Kidney (tissue), 14 donors: ENCODE results near the gene ANO4. TPM values are rescaled to one million over a fixed set of nuclear protein-coding genes. Genes with fewer than 3 reads are reported as not detected.

Experiments
- DNase-seq, 5 donors: peaks; one replicate each; pipeline ENCODE4 v3.0.0-alpha.2; 2013 to 2020
- FAIRE-seq: peaks from 2 replicates; lab custom pipeline; 2012; peaks lifted over from hg19 to GRCh38; lab: Jason Lieb, UNC
- H3K27ac ChIP-seq, 2 donors: one replicate each; pipeline ENCODE4 v1.7.0; 2013; ENCODE audit warnings: low read depth in 2 of 2, low read length in 2 of 2, inconsistent platforms in 1 of 2
- H3K27me3 ChIP-seq: one replicate; pipeline ENCODE4 v1.7.1; 2013; ENCODE audit warnings: low read length, inconsistent platforms; ENCODE audit not compliant: control insufficient read depth, insufficient read depth
- H3K36me3 ChIP-seq, 3 donors: one replicate each; pipeline versions ENCODE4 v1.7.0 to v1.7.1; 2013; ENCODE audit warnings: low read length in 3 of 3, control low read depth in 1 of 3, inconsistent platforms in 1 of 3; ENCODE audit not compliant: insufficient read depth in 3 of 3, control insufficient read depth in 2 of 3
- H3K4me1 ChIP-seq, 3 donors: one replicate each; pipeline versions ENCODE4 v1.7.0 to v1.7.1; 2013; ENCODE audit warnings: low read length in 3 of 3, inconsistent platforms in 1 of 3, low read depth in 1 of 3; ENCODE audit not compliant: control insufficient read depth in 2 of 3, insufficient read depth in 2 of 3
- H3K4me3 ChIP-seq, 3 donors: one replicate each; pipeline versions ENCODE4 v1.7.0 to v1.8.1; 2013; ENCODE audit warnings: low read length in 3 of 3, control low read depth in 1 of 3, inconsistent platforms in 1 of 3
- H3K9ac ChIP-seq, 3 donors: one replicate each; pipeline versions ENCODE4 v1.7.0 to v1.7.1; 2013; ENCODE audit warnings: low read length in 3 of 3, control low read depth in 1 of 3, inconsistent platforms in 1 of 3
- H3K9me3 ChIP-seq, 3 donors: one replicate each; pipeline versions ENCODE4 v1.7.0 to v1.7.1; 2013; ENCODE audit warnings: low read length in 3 of 3, control low read depth in 1 of 3, inconsistent platforms in 1 of 3; ENCODE audit not compliant: control insufficient read depth in 2 of 3, insufficient read depth in 1 of 3
- intact Hi-C: fragments of 100-400 bp; cut with DNase I; formaldehyde crosslinking; loops from one replicate; pipeline ENCODE4 v1.11.1; 2022
- polyA plus RNA-seq: library from polyadenylated mRNA; stranded (reverse); fragments of 350-450 nt; fragmentation: Illumina TruSeq; extraction: RNeasy Lipid Tissue Mini Kit (QIAGEN cat#74804); gene quantifications from one replicate; pipeline ENCODE4 v1.2.3, GENCODE V29; 2014; ENCODE audit warnings: low read depth, low replicate concordance; ENCODE audit not compliant: insufficient read depth
- total RNA-seq: library from RNA; stranded (reverse); fragmentation: NEBNext Ultra II Directional; extraction: Animal tissue kit (Norgen Biotek cat#: 25700); gene quantifications from one replicate; pipeline ENCODE4 v1.2.1, GENCODE V29; 2021
- TF ChIP-seq, protein P1 (sequence below): IDR thresholded peaks from 3 replicates; pipeline ENCODE4 v1.5.1; 2012; ENCODE audit warnings: mild to moderate bottlenecking, moderate library complexity, borderline replicate concordance; ENCODE audit not compliant: insufficient read depth; ENCODE audit errors: extremely low read depth
- donor health status: control.
- donor health status: control.
- donor health status: control.
- donor health status: control.
- donor health status: control.
- donor health status: DM: yes; HTN: yes; CAD: no.
- donor health status: Normal renal cell carcinoma (clear cell type).

ANO4 gene
- total and polyA plus RNA-seq, 2 donors from 2014 or later: 0.82 to 2.9 TPM

GRCh38 chr12:100857418-100857817 is 62.8 kb downstream of the ANO4 start:
- no peaks in the 10 kb centered on the region for H3K27me3 ChIP-seq
- no peak overlapping the region for H3K27ac ChIP-seq
- no peaks in the 10 kb centered on the region for H3K36me3 ChIP-seq
- intact Hi-C loops: no loop called here
- H3K4me1 ChIP-seq: no peaks in the 10 kb centered on the region
- no peak overlapping the region for H3K4me3 ChIP-seq
- no peak for FAIRE-seq
- no peak for DNase-seq
- no peak overlapping the region for H3K9ac ChIP-seq
- TF ChIP-seq, protein P1, sequence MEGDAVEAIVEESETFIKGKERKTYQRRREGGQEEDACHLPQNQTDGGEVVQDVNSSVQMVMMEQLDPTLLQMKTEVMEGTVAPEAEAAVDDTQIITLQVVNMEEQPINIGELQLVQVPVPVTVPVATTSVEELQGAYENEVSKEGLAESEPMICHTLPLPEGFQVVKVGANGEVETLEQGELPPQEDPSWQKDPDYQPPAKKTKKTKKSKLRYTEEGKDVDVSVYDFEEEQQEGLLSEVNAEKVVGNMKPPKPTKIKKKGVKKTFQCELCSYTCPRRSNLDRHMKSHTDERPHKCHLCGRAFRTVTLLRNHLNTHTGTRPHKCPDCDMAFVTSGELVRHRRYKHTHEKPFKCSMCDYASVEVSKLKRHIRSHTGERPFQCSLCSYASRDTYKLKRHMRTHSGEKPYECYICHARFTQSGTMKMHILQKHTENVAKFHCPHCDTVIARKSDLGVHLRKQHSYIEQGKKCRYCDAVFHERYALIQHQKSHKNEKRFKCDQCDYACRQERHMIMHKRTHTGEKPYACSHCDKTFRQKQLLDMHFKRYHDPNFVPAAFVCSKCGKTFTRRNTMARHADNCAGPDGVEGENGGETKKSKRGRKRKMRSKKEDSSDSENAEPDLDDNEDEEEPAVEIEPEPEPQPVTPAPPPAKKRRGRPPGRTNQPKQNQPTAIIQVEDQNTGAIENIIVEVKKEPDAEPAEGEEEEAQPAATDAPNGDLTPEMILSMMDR: no peak
- no peaks in the 10 kb centered on the region for H3K9me3 ChIP-seq

GRCh38 chr12:100857971-100858370 is 63.4 kb downstream of the ANO4 start:
- no peaks in the 10 kb centered on the region for H3K27me3 ChIP-seq
- TF ChIP-seq, protein P1: no peak
- intact Hi-C loops: no loop called here
- FAIRE-seq: no peak
- DNase-seq: no peak
- H3K9ac ChIP-seq: no peak overlapping the region
- no peaks in the 10 kb centered on the region for H3K9me3 ChIP-seq
- no peak overlapping the region for H3K4me3 ChIP-seq
- H3K27ac ChIP-seq: no peak overlapping the region
- H3K36me3 ChIP-seq: no peaks in the 10 kb centered on the region
- no peaks in the 10 kb centered on the region for H3K4me1 ChIP-seq

DNA sequence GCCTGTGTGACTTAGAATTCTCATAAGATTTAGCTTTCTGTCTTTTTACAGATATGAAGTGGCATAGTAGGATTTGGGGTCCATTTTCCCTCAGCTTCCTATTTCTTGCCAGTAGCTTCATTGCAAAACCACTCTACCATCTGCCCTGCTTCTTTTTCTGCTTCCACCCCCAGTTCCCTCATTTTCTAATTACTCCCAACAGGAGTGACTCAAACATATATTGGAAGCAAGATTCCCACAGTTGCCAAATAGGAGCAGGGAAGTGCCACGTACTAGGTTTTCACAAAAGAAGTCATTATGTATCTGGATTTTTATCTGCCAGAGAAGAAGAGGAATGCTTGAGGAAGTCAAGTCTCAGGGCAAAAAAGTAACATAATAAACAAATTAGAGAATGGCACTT is 64.1 kb downstream of the ANO4 start:
- Histone ChIP-seq H3K9ac (no peak overlapping the region), H3K27ac (no peak overlapping the region), H3K4me1 (no peaks in the 10 kb centered on the region), H3K36me3 (no peaks in the 10 kb centered on the region), H3K27me3 (no peaks in the 10 kb centered on the region), H3K4me3 (no peak overlapping the region), H3K9me3 (no peaks in the 10 kb centered on the region)
- intact Hi-C loops: no loop called here
- FAIRE-seq (no peak), DNase-seq (no peak)
- TF ChIP-seq, protein P1: no peak

- H3K4me3 ChIP-seq: no peak overlapping the region
- DNase-seq (no peak), FAIRE-seq (no peak)
- intact Hi-C loops: no loop called here
- no peak overlapping the region for H3K9ac ChIP-seq
- no peaks in the 10 kb centered on the region for H3K9me3 ChIP-seq
- H3K27ac ChIP-seq: no peak overlapping the region
- no peaks in the 10 kb centered on the region for H3K4me1 ChIP-seq
- H3K27me3 ChIP-seq: no peaks in the 10 kb centered on the region
- TF ChIP-seq, protein P1: no peak
- H3K36me3 ChIP-seq: no peaks in the 10 kb centered on the region
These were observed 64.6 kb downstream of the ANO4 start for GRCh38 chr12:100859063-100859627.
